Stimulated activated CD4-positive, alpha-beta T cell treated with anti-CD3 and anti-CD28 coated beads, TNF-alpha, amount 100 ng/mL, for 24 hours (primary cell): ENCODE data around the gene AUTS2.

Source experiments
- DNase-seq, 3 experiments: peaks; one replicate each; pipeline ENCODE4 v3.0.0-alpha.2; 2020; ENCODE audit warnings: low read depth in 3 of 3

The AUTS2 gene

DNA sequence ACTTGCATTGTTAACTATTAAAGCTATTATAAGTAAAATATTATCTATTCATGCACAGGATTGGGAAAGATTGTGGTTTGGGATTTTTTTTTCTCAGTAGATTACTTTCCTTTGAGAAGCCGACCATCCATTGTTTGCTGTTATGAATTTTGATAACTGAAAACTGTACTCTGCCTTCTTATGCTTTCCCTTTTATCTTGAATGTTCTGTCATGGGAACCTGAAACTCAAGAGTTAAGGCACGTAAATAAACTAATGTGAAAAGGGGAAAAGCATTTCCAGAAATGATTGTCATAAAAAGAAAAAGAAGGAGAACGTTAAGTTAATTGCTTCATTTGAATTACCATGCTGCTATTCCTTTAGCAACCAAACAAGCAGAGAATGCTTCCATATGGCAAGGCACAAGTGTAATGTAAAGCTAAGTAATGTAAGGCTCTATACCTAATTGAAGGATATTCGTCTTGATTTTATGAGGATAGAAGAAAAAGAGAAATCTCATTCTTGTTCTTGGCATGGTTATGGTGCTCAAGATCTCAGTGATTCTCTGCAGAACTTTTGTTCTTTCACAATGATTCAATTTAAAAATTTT, 370.8 kb downstream of the AUTS2 start:
- DNase-seq = no peak

- DNase-seq = no peak
Measured at GRCh38 chr7:69981646-69982045, 383.4 kb downstream of the AUTS2 start.

- no peak for DNase-seq
Measured at GRCh38 chr7:69982197-69982596, 383.9 kb downstream of the AUTS2 start.

DNA sequence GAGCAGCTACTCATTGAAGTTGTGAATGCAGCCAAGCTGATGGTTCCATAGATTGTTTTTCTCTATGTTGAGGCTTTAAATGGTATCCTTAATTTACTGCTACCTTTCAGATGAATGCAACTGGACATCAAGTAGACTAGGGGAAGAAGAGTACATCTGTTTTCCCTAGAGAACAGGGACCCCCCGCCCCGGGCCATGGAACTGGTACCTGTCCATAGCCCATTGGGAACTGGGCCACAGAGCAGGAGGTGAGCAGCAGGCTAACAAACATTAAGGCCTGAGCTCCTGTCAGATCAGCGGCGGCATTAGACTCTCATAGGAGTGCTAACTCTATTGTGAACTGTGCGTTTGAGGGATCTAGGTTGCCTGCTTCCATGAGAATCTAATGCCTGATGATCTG, 391.3 kb downstream of the AUTS2 start:
- no peak for DNase-seq

DNA sequence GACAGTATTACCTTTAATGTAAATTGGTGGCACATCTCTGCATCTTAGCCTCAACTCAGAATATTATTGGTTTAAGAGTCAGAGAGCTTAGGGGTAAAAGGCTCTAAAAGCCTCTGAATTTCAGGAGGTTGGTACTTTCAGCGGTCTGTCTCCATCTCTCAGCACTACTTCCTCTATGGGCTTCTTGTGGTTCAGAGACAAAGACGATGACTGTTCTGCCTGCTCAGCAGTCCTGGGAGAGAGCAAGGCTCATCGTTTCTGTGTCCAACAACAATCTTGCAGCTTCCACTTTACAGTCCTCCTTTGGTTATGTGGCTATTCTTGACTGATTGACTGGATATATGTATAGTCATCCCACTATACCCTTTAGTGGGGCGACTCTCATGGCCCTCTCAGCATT, 394.7 kb downstream of the AUTS2 start:
- no peak for DNase-seq

GRCh38 chr7:69994218-69994617, 395.9 kb downstream of the AUTS2 start:
- no peak for DNase-seq

DNA sequence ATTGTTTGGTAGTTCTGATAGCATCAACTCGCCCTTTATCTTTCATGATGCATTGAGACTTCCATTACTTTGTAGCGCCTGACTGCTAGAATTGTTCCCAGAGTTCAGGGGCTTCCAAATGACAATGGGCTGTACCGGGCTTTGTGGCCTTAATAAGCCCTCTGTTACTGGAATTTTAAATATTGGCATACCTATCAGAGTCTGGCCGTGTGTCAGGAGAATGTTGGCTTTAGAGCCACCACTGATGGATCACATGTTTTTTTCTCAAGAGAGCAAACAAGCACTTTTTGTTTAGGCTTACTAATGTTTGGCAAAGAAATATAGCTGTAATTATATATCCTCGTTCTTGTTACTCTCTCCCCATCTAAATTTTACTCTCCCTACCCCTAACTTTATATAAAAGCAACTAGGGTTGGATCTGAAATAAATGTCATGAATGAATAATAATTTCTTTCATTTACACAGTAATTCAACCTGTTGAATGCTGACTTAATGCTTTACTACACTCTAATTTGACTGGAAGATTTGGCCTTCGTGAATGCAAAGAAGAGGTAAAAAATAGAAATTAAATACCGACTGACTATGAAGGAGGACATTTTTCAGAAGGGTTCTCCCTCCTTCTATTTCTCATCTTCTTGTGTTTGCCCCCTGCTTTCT, 396.7 kb downstream of the AUTS2 start:
- DNase-seq = no peak

DNA sequence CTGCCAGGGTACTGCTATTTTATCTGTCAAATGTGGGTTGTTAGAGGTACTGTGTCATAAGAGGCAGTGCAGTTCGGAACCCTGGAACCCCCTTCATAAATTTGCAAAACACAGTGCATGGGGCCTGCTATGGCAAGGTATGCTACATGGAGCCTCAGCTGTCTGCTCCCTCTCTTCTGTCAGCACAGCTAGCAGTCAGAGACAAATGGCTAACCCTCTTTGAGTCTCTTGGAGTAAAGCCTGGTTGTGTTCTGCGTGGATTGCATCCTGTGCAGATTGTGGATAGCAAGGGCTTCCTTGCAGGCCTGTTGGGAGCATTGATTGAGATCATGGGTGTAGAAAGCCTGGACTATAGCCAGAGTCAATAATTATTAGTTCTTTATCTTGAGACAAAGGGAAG, 397.8 kb downstream of the AUTS2 start:
- DNase-seq = no peak

DNA sequence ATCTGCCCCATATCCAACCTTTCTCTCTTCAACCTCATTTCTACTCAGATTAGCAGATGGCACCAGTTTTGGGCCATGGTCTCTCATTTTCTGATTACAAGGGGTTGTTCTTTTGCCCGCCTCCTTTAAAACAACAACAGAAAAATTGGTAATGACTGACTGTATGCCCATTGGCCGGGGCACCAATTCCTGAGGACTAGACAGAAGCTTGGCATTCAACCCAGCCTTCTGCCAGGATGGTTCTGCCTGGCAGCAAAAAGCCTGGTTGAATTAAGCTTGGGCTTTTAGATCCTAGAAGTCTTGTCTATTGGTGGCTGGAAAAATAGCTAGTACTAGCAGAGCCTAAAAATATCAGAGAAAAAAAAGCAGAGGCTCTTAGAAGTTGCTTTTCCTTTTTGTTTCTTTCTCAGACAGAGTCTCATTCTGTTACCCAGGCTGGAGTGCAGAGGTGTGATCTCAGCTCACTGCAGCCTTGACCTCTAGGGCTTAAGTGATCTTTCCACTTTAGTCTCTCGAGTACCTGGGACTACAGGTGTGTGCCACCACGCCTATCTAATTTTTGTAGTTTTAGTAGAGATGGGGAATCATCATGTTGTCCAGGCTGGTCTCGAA, 402.6 kb downstream of the AUTS2 start:
- DNase-seq = no peak

- DNase-seq = no peak
Measured at GRCh38 chr7:70005480-70005879, 407.2 kb downstream of the AUTS2 start.

DNA sequence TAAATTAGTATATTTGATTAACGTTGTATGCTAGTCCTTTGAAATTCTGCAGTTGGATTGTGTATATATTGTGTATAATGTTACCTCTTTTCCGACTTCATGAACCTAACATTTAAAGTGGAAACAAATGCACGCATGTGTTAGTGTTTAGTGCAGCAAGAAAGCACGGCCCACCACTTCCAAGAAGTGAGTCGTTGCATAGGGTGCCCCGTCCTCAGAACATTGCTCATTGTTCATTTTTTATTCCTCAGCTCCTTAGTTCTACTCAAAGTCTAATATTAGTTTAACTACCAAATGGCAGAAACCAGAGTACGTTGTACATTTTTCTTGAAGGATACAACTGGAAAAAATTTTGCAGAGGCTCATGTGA, 407.6 kb downstream of the AUTS2 start:
- no peak for DNase-seq

- DNase-seq = no peak
Measured at GRCh38 chr7:70006261-70006920, 408.1 kb downstream of the AUTS2 start.

DNA sequence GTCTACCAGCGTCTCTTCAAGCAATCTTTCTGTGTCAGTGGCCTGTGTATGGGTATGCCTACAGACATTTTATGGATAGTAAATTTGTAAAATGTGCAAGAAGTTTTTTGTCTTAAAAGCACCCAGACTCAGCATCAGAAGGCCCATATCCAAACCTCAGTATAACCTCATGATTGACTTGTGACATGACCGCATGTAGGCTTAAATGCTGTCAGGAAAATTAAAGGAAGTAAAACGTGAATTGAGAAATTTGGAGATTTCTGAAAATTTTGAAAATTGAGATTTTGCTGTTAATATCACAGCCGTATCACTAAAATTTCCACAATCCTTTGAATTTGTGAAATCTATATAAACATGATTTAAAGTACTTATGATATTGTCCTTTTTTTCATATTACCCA, 410.2 kb downstream of the AUTS2 start:
- DNase-seq = no peak

DNA sequence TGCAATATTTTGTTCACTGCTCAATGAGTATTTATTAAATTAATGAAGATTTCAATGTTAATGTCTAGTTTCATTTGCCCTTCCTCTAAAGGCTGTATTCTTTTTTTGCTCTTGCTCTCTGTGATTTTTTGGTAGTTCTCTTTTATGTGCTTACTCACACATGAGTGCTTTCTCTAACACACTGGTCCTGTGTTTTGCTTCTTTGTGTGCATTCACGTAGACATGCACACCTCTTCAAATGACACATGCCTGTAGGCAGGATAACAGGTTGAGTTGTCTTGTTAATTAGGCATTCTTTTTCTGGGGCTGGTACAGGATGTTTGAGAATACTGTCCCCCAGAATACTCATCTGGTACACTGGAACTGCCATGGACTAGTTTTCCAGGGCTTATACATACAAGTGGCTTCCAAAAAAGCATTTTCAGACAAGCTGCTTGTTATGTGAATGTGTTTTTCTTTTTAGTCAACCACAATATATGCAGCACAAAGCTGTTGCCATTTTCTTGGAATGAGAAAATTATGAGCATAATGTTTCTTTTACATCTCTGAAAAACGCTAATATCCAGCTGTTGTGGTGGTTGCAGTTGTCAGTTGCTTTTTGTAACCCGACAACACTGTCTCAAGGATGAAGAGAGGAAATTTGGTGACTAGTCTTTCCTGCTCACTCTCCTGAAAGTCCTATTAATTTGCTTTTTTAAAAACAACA, 416.4 kb downstream of the AUTS2 start:
- no peak for DNase-seq

- DNase-seq = no peak
Measured at GRCh38 chr7:70015353-70015752, 417.1 kb downstream of the AUTS2 start.

DNA sequence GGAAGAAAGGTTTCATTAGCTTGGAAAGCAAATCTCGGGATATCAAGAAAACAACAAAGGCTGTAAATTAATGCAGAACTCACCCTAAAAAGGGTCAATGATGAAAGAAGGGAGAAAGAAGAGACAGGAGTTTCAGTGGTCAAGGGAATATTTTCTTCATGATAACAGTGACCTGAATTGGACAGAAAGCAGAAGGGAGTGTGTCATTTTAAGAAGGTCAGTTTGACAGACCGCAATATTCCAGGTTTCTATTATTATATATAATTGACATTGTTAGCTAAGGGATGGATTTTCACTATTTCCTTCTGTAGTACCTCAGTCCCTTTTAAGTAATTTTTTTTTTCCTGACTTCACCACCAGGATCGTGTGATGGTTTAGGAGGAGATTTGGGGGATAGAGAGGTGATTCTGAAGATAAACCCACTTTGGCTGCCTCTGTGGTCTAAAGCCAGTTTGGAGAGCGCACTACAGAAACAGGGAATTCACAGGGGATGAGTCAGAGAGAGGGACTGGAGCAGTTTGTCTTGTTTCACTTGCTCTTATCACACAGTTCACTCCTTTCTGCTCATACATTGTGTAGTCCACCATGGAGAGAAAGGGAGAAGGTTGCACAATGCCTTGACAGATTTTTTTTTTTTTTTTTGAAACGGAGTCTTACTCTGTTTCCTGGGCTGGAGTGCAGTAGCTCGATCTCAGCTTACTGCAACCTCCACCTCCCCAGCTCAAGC, 417.9 kb downstream of the AUTS2 start:
- no peak for DNase-seq

DNA sequence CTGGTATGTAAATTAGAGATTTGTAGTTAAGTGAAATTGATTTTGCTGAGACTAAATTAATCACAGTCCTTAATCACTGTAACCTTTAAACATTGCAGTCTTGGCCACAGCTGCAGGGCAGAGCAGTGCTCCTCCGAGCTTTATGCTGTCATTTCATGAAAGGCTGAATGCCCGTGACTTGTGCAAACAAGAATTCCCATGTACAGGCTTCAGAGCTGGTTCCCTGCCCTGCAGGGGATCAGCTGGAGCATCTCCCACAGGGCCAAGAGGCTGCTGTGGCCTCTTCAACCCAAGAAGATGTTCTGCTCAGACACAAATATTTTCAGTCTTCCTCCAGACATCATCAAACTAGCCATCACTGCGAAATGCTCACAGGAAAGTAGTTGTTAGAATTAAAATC, 419.1 kb downstream of the AUTS2 start:
- DNase-seq = no peak

GRCh38 chr7:70018700-70019099, 420.4 kb downstream of the AUTS2 start:
- DNase-seq = no peak

DNA sequence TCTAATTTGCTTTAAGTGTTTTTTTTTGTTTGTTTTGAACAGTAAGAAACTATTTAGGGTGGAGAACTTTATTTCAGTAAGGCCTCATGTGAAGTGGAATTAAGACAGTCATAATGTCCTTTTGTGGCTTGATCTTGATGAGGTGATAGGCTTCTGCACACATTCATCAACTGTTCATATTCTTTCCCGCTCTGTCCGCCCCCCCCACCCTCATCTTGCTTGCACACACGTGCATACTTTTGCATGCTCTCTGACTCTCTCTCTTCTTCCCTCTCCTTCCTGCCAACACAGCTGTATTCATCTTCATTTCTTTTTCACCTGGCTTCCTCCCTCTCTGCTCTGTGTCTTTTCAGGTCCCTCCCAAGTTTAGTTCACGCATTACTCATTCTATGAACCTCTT, 429.6 kb downstream of the AUTS2 start:
- no peak for DNase-seq

GRCh38 chr7:70028620-70029019, 430.3 kb downstream of the AUTS2 start:
- DNase-seq = no peak

DNA sequence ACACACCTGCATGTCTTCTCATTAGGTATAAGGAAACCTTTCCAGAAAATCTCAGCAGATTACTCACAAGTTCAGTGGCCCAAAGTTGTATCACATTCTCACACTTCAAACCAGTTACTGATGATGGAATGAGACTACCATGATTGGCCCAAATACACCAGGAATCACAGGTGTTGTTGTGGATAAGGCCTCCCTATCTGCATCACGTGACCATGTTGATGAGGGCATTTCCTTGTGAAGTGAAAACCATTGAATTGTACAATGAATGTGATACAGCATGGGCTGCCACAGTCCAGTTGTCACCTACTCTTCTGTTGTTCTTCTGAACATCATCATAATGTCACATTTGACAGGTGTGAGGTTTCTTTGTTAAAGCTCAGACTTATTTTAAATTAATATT, 431.7 kb downstream of the AUTS2 start:
- no peak for DNase-seq

DNA sequence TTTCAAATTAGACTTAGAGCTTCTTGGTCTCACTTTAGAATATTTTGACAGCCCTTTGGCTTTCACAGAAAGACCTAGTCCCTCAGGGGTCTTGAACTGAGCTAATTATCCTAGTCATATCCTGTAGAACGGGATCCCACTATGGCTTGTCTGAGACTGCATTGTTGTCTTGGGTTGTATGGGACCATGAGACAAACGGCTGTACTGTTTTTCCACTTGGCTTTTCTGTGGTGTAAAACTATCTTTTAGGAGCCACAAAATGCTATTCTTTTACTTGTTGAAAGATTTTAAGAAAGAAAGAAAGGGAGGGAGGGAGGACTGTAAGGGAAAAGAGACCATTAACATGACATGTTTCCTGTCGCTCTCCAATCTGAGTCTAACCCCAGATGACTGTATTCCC, 432.5 kb downstream of the AUTS2 start:
- no peak for DNase-seq
